NCI-H2171 treated with DMSO at 0.1 percent for 48 hours (cell line): ENCODE results near the gene TRAF6.
"Not testable (repeated sequence)": the region's sequence is repeated elsewhere in the genome, so short reads cannot be mapped to it uniquely, and the experiment has no call there.

Experiments
- DNase-seq: peaks from one replicate; lab custom pipeline; 2025; lab: John Stamatoyannopoulos, UW

The TRAF6 gene

GRCh38 chr11:36493332-36493731 lies 16.7 kb downstream of the TRAF6 start:
- no peak for DNase-seq

- peak; percentile 77 for DNase-seq
These were observed 17.3 kb downstream of the TRAF6 start for GRCh38 chr11:36492724-36493304.

GRCh38 chr11:36490026-36490806 lies 19.9 kb downstream of the TRAF6 start:
- DNase-seq, result no peak

- DNase-seq, result no peak
These were observed 22.0 kb downstream of the TRAF6 start for GRCh38 chr11:36488096-36488495.

GRCh38 chr11:36487619-36488018 lies 22.5 kb downstream of the TRAF6 start:
- DNase-seq, result no peak

- DNase-seq, result no peak
These were observed 24.6 kb downstream of the TRAF6 start for GRCh38 chr11:36485298-36486002.

GRCh38 chr11:36483042-36483441 lies 27.0 kb downstream of the TRAF6 start:
- DNase-seq, result not testable (repeated sequence)

- DNase-seq, result no peak
These were observed 29.2 kb downstream of the TRAF6 start for GRCh38 chr11:36480833-36481232.

GRCh38 chr11:36478700-36479329 lies 31.3 kb downstream of the TRAF6 start:
- peak; percentile 92 for DNase-seq

- no peak for DNase-seq
These were observed 34.9 kb downstream of the TRAF6 start for GRCh38 chr11:36475192-36475591.

- no peak for DNase-seq
These were observed 38.5 kb downstream of the TRAF6 start for GRCh38 chr11:36471577-36471976.

GRCh38 chr11:36469881-36470802 lies 39.9 kb downstream of the TRAF6 start:
- DNase-seq, result peak; percentile 16

- DNase-seq, result no peak
These were observed 41.0 kb downstream of the TRAF6 start for GRCh38 chr11:36469063-36469462.

GRCh38 chr11:36467916-36468315 lies 42.2 kb downstream of the TRAF6 start:
- no peak for DNase-seq

- DNase-seq, result no peak
These were observed 43.1 kb downstream of the TRAF6 start for GRCh38 chr11:36467012-36467411.

- DNase-seq, result no peak
These were observed 44.5 kb downstream of the TRAF6 start for GRCh38 chr11:36465449-36466163.

- no peak for DNase-seq
These were observed 45.4 kb downstream of the TRAF6 start for GRCh38 chr11:36464720-36465119.

- DNase-seq, result no peak
These were observed 46.3 kb downstream of the TRAF6 start for GRCh38 chr11:36463781-36464180.

GRCh38 chr11:36462321-36462720 lies 47.8 kb downstream of the TRAF6 start:
- DNase-seq, result no peak

- no peak for DNase-seq
These were observed 49.9 kb downstream of the TRAF6 start for GRCh38 chr11:36460220-36460619.

- DNase-seq, result no peak
These were observed 51.0 kb downstream of the TRAF6 start for GRCh38 chr11:36459046-36459445.
